ENCODE data around the gene TSC2. TPM values are rescaled to one million over a fixed set of nuclear protein-coding genes. Genes with fewer than 3 reads are reported as not detected.

TSC2 gene
- total and polyA plus RNA-seq, 9 of the 15 experiments (the other 6 are each of a cell fraction or from before 2014, with no cell fraction given), result 1.3 to 68.1 (median 16.6) TPM

- no peak for TF ChIP-seq ZNF318 (IDR thresholded peaks at IDR 0.05; ENCODE audit: borderline replicate concordance in 1 of 2, low read depth in 1 of 2)
- TF ChIP-seq, protein P1, sequence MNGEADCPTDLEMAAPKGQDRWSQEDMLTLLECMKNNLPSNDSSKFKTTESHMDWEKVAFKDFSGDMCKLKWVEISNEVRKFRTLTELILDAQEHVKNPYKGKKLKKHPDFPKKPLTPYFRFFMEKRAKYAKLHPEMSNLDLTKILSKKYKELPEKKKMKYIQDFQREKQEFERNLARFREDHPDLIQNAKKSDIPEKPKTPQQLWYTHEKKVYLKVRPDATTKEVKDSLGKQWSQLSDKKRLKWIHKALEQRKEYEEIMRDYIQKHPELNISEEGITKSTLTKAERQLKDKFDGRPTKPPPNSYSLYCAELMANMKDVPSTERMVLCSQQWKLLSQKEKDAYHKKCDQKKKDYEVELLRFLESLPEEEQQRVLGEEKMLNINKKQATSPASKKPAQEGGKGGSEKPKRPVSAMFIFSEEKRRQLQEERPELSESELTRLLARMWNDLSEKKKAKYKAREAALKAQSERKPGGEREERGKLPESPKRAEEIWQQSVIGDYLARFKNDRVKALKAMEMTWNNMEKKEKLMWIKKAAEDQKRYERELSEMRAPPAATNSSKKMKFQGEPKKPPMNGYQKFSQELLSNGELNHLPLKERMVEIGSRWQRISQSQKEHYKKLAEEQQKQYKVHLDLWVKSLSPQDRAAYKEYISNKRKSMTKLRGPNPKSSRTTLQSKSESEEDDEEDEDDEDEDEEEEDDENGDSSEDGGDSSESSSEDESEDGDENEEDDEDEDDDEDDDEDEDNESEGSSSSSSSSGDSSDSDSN (IDR thresholded peaks at IDR 0.05; ENCODE audit: borderline replicate concordance in 1 of 2, low read depth in 2 of 2, low read length in 2 of 2), result peak; percentile 47 to 81; a peak in 2 of 4 replicates
- TF ChIP-seq, protein P2, sequence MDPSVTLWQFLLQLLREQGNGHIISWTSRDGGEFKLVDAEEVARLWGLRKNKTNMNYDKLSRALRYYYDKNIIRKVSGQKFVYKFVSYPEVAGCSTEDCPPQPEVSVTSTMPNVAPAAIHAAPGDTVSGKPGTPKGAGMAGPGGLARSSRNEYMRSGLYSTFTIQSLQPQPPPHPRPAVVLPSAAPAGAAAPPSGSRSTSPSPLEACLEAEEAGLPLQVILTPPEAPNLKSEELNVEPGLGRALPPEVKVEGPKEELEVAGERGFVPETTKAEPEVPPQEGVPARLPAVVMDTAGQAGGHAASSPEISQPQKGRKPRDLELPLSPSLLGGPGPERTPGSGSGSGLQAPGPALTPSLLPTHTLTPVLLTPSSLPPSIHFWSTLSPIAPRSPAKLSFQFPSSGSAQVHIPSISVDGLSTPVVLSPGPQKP (CRISPR knock-in tag; IDR thresholded peaks at IDR 0.05), result no peak
- TF ChIP-seq MAFG (tag; conservative IDR thresholded peaks at IDR 0.05), result no peak
- TF ChIP-seq TBL1XR1 (IDR thresholded peaks at IDR 0.05; ENCODE audit: low read length in 2 of 2), result 0 out of 4 replicates have a peak, but pooled peaks of 1 of the 2 experiments have one; percentile 49
- no peak for TF ChIP-seq ZNF212 (CRISPR knock-in tag; IDR thresholded peaks at IDR 0.05)
- no peak for TF ChIP-seq ZNF586 (CRISPR knock-in tag; conservative IDR thresholded peaks at IDR 0.05)
- no peak for TF ChIP-seq SRSF7 (optimal IDR thresholded peaks at IDR 0.05; ENCODE audit: low read depth, low read length)
- TF ChIP-seq SNIP1 (IDR thresholded peaks at IDR 0.05; ENCODE audit: low read depth), result no peak
- peak; percentile 83 for TF ChIP-seq RBM22 (IDR thresholded peaks at IDR 0.05; ENCODE audit: low read depth, low read length, poor library complexity, severe bottlenecking)
- TF ChIP-seq ZNF445 (CRISPR knock-in tag; IDR thresholded peaks at IDR 0.05; ENCODE audit: low read depth), result no peak
- peak; percentile 24; the same call in 1 of the 2 replicates for TF ChIP-seq HLTF (IDR thresholded peaks at IDR 0.05)
- TF ChIP-seq KDM5B (IDR thresholded peaks at IDR 0.05; ENCODE audit: insufficient replicate concordance, low read depth, low read length), result no peak
- no peak for TF ChIP-seq BCL6 (CRISPR knock-in tag; IDR thresholded peaks at IDR 0.05)
- TF ChIP-seq MEF2D (tag; conservative IDR thresholded peaks at IDR 0.05; ENCODE audit: low read depth), result no peak
- peak; percentile 64 for TF ChIP-seq HCFC1 (IDR thresholded peaks at IDR 0.05; ENCODE audit: low read depth, low read length)
Observed at GRCh38 chr16:2003827-2004641, 43.8 kb upstream of the TSC2 start (continued).

Data from K562 (cell line).